Neuron (in vitro differentiated cells): ENCODE results near the gene CDX4.

Source experiments
- H2AFZ ChIP-seq: one replicate; pipeline ENCODE4 v1.6.1; 2013; ENCODE audit warnings: low read depth, mild to moderate bottlenecking, inconsistent platforms, low read length, moderate library complexity
- H3K27me3 ChIP-seq: one replicate; pipeline ENCODE4 v1.6.1; 2013; ENCODE audit warnings: low read length; ENCODE audit not compliant: insufficient read depth
- H3K36me3 ChIP-seq: one replicate; pipeline ENCODE4 v1.6.1; 2013; ENCODE audit warnings: low read length; ENCODE audit not compliant: insufficient read depth
- H3K4me1 ChIP-seq: one replicate; pipeline ENCODE4 v1.6.1; 2013; ENCODE audit warnings: low read length; ENCODE audit not compliant: insufficient read depth
- H3K4me3 ChIP-seq: 2 replicates; pipeline ENCODE4 v1.5.1; 2013; ENCODE audit warnings: mild to moderate bottlenecking, low read length, moderate library complexity
- H3K9me3 ChIP-seq: one replicate; pipeline ENCODE4 v1.6.1; 2013; ENCODE audit warnings: low read length

Gene CDX4, protein sequence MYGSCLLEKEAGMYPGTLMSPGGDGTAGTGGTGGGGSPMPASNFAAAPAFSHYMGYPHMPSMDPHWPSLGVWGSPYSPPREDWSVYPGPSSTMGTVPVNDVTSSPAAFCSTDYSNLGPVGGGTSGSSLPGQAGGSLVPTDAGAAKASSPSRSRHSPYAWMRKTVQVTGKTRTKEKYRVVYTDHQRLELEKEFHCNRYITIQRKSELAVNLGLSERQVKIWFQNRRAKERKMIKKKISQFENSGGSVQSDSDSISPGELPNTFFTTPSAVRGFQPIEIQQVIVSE

GRCh38 chrX:73446831-73447230 is at the start of gene CDX4:
Gene CDX4 (plus strand): TSS chrX:73447053. CDS start chrX:73447254, 201 bp downstream.
- no peak within 1 kb of the TSS for H2AFZ ChIP-seq
- H3K27me3 ChIP-seq, result no peaks in the 10 kb centered on the region
- H3K36me3 ChIP-seq, result no peaks in the 10 kb centered on the region
- H3K9me3 ChIP-seq, result no peaks in the 10 kb centered on the region
- H3K4me1 ChIP-seq, result no peaks in the 10 kb centered on the region
- H3K4me3 ChIP-seq, result no peak within 1 kb of the TSS

DNA sequence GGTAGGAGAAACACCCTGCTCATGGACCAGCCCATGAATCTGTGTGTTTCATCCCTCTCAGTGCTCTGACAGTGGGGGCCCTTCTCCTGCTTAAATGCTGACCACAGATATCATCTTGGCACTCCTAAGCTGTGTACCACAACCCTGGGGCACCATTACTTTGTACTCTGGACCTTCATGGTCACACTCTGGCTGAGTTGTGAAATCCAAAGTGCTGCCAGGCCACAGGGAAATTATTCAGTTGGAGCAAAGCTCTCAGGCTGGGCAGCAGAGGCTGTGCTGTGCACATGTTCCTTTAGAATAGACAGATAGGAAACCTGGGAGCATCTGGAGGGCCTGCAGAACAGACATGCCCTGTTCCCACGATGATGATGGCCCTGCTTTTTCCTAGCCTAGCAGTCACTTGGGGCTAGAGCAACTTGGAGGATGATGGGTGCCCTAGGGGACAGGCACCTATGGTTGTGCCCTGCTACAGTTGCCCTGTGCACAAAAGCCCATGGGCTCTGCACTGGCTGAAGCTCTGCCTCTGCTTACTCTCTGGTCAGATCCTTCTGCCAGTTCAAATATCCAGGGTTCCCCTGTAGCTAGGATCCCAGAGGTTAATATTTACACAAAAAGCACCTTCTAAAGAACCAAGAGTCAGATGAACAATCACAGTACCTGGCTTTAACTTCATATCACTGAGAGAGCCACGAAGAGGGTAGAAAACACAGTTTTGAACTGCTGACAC is 48.5 kb upstream of the CDX4 start:
- no peaks in the 10 kb centered on the region for H3K36me3 ChIP-seq
- no peaks in the 10 kb centered on the region for H3K9me3 ChIP-seq
- no peaks in the 10 kb centered on the region for H3K27me3 ChIP-seq
- no peak overlapping the region for H3K4me3 ChIP-seq
- no peaks in the 10 kb centered on the region for H3K4me1 ChIP-seq
- H2AFZ ChIP-seq, result no peak overlapping the region

DNA sequence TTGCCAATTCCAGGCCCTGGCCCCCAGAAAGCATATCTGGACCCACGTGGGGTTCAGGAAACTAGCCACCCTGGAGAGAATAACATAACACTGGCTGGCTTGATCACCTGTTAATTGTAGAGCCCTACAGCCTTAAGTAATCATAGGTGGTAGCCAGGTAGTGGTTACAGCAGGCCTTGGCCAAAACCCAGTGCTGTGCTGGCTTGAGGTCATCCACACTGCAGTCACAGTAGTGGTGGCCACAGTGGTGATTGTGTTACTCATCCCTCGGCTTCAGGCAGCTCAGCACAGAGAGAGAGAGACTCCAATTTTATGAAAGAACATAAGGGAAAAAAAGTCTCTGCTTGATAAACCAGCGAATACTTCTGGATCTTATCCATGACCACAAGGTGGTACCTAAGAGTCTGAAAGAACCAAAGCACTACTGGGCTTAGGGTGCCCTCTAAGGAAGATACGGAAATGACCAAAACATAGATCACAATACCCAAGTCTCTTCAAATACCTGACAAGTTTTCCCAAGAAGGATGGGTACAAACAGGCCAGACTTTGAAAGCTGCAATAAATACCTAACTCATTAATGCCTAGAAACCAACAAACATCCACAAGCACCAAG is 46.6 kb upstream of the CDX4 start:
- Histone ChIP-seq H2AFZ (no peak overlapping the region), H3K9me3 (no peaks in the 10 kb centered on the region), H3K4me3 (no peak overlapping the region), H3K36me3 (no peaks in the 10 kb centered on the region), H3K27me3 (no peaks in the 10 kb centered on the region), H3K4me1 (no peaks in the 10 kb centered on the region)

DNA sequence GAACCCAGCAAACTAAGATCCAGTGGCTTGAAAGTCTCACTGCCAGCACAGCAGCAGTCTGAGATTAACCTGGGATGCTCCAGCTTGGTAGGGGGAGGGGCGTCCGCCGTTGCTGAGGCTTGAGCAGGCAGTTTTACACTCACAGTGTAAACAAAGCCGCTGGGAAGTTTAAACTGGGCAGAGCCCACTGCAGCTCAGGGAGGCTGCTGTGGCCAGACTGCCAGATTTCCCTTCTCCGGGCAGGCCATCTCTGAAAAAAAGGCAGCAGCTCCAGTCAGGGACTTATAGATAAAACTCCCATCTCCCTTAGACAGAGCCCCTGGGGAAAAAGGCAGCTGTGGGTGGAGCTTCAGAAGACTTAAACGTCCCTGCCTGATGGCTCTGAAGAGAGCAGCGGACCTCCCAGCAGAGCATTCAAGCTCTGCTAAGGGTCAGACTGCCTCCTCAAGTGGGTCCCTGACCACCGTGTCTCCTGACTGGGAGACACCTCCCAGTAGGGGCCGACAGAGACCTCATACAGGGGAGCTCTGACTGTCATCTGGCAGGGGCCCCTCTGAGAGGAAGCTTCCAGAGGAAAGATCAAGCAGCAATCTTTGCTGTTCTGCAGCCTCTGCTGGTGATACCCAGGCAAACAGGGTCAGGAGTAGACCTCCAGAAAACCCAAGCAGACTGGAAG is 45.1 kb upstream of the CDX4 start:
- no peak overlapping the region for H3K4me3 ChIP-seq
- H3K27me3 ChIP-seq, result no peaks in the 10 kb centered on the region
- peak overlapping the region; percentile 29 for H2AFZ ChIP-seq
- H3K36me3 ChIP-seq, result no peaks in the 10 kb centered on the region
- H3K9me3 ChIP-seq, result no peaks in the 10 kb centered on the region
- H3K4me1 ChIP-seq, result no peaks in the 10 kb centered on the region

GRCh38 chrX:73412930-73413329 is 33.9 kb upstream of the CDX4 start:
- Histone ChIP-seq H2AFZ (no peak overlapping the region), H3K4me1 (no peaks in the 10 kb centered on the region), H3K27me3 (no peaks in the 10 kb centered on the region), H3K9me3 (no peaks in the 10 kb centered on the region), H3K4me3 (no peak overlapping the region), H3K36me3 (no peaks in the 10 kb centered on the region)

DNA sequence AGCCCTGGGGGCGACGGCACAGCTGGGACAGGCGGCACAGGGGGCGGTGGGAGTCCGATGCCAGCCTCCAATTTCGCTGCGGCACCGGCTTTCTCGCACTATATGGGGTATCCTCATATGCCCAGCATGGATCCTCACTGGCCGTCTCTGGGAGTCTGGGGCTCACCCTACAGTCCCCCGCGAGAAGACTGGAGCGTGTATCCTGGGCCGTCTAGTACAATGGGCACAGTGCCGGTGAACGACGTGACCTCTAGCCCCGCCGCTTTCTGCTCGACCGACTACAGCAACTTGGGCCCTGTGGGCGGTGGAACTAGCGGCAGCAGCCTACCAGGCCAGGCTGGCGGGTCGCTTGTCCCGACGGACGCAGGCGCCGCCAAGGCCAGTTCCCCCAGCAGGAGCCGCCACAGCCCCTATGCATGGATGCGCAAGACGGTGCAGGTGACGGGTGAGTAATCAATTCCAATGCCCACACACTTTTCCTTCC is 500 bp downstream of the CDX4 start:
- Histone ChIP-seq H3K36me3 (no peaks in the 10 kb centered on the region), H2AFZ (no peak overlapping the region), H3K9me3 (no peaks in the 10 kb centered on the region), H3K4me3 (no peak overlapping the region), H3K4me1 (no peaks in the 10 kb centered on the region), H3K27me3 (no peaks in the 10 kb centered on the region)

DNA sequence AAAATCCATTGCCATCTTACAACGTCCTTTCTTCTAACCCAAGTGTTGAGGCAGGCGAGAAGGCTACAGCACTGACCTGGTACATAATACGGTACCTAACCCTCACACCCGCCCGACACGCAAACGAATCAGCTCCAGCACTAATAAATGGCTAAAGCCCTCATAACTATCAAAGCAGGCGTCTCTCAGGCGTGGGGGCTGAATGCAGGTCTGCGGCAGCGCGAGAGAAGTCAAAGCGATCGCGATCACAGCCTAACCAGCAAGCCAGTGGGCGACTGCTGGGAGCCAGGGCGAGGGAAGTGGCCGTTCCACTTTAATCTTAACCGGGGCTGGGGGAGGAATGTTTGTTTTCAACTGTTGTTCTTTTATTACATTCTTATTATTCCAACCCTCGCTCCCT is 1.5 kb downstream of the CDX4 start:
- Histone ChIP-seq H3K9me3 (no peaks in the 10 kb centered on the region), H2AFZ (no peak overlapping the region), H3K36me3 (no peaks in the 10 kb centered on the region), H3K4me3 (no peak overlapping the region), H3K4me1 (no peaks in the 10 kb centered on the region), H3K27me3 (no peaks in the 10 kb centered on the region)

DNA sequence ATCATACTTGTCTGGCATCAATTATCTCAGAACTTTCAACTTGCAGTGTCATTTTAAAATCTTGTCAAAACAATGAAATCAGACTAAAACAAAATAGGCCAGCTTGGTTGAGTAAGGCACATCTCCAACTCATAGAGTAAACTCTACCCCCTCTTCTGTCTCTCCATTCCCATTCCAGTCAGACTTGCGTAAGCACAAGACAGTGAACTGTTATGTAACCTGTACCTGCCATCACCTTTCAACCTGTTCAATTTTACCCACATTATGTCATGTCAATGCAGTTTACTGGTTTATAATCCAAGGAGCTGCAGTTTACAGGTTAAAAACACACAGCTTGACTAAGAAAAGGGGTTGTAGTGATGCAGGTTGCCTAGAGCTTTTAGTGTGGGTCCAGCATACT is 8.3 kb downstream of the CDX4 start:
- Histone ChIP-seq H3K36me3 (no peaks in the 10 kb centered on the region), H3K4me1 (no peaks in the 10 kb centered on the region), H3K9me3 (no peaks in the 10 kb centered on the region), H2AFZ (no peak overlapping the region), H3K4me3 (no peak overlapping the region), H3K27me3 (no peaks in the 10 kb centered on the region)

DNA sequence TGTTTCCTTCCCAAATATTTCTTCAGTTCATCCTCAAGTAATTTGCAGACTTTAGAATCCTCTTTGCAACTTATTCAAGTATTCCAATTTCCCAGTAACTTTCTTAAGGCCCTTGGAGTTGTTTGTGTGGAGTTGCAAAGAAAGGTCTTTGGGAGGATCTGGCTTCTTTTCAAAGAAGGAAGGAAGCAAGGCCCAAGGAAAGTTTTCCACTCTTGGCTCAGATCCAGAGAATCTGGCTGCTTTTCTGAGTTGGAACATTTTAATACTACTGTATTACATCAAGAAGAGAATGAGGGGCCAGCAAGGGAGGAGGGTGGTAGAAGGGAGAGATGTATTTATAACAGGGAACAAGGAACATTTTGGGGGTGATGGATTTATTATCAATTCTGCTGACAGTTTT is 10.5 kb downstream of the CDX4 start:
- H2AFZ ChIP-seq, result no peak overlapping the region
- H3K4me1 ChIP-seq, result no peaks in the 10 kb centered on the region
- H3K27me3 ChIP-seq, result no peaks in the 10 kb centered on the region

GRCh38 chrX:73468376-73468775 is 21.5 kb downstream of the CDX4 start:
- H3K4me1 ChIP-seq, result no peaks in the 10 kb centered on the region
- H3K9me3 ChIP-seq, result no peaks in the 10 kb centered on the region
- no peaks in the 10 kb centered on the region for H3K27me3 ChIP-seq
- H2AFZ ChIP-seq, result no peak overlapping the region
- H3K4me3 ChIP-seq, result no peak overlapping the region
- H3K36me3 ChIP-seq, result no peaks in the 10 kb centered on the region

More for the DNA sequence above, 10.5 kb downstream of the CDX4 start:
- Histone ChIP-seq H3K36me3 (no peaks in the 10 kb centered on the region), H3K4me3 (no peak overlapping the region), H3K9me3 (no peaks in the 10 kb centered on the region)

DNA sequence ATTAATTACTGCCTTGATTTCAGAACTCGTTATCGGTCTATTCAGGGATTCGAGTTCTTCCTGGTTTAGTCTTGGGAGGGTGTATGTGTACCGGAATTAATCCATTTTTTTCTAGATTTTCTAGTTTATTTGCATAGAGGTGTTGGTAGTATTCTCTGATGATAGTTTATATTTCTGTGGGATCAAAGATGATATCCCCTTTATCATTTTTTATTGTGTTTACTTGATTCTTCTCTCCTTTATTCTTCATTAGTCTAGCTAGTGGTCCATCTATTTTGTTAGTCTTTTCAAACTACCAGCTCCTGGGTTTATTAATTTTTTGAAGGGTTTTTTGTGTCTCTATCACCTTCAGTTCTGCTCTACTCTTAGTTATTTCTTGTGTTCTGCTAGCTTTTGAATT is 32.1 kb downstream of the CDX4 start:
- no peaks in the 10 kb centered on the region for H3K9me3 ChIP-seq

DNA sequence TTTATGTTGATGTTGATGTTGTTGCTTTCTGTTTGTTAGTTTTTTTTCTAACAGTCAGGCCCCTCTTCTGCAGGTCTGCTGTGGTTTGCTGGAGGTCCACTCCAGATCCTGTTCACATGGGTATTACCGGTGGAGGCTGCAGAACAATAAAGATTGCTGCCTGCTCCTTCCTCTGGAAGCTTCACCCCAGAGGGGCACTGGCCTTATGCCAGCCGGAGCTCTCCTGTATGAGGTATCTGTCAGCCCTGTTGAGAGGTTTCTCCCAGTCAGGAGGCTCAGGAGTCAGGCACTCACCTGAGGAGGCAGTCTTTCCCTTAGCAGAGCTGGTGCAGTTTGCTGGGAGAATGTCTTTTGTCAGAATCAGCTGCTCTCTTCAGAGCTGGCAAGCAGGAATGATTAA is 34.7 kb downstream of the CDX4 start:
- Histone ChIP-seq H3K4me1 (no peaks in the 10 kb centered on the region), H3K9me3 (no peaks in the 10 kb centered on the region), H3K27me3 (no peaks in the 10 kb centered on the region), H2AFZ (no peak overlapping the region), H3K4me3 (no peak overlapping the region), H3K36me3 (no peaks in the 10 kb centered on the region)

More for the DNA sequence above, 32.1 kb downstream of the CDX4 start:
- Histone ChIP-seq H3K27me3 (no peaks in the 10 kb centered on the region), H3K4me1 (no peaks in the 10 kb centered on the region), H3K36me3 (no peaks in the 10 kb centered on the region), H2AFZ (no peak overlapping the region), H3K4me3 (no peak overlapping the region)

GRCh38 chrX:73490661-73491060 is 43.8 kb downstream of the CDX4 start:
- Histone ChIP-seq H3K36me3 (no peaks in the 10 kb centered on the region), H3K27me3 (no peaks in the 10 kb centered on the region), H3K4me1 (no peaks in the 10 kb centered on the region), H3K9me3 (no peaks in the 10 kb centered on the region), H3K4me3 (no peak overlapping the region), H2AFZ (no peak overlapping the region)
